B cell (primary cell): Measurements from ENCODE around the gene ZIC2. TPM values are rescaled to one million over a fixed set of nuclear protein-coding genes. Genes with fewer than 3 reads are reported as not detected.

ENCODE experiments used
- ATAC-seq: fragments of 200-7000 bp; cut with Tn5 transposase; one replicate; pipeline ENCODE4 v1.10.0; 2021; ENCODE audit warnings: low read depth, mild to moderate bottlenecking, moderate number of reproducible peaks, moderate library complexity
- CTCF ChIA-PET: fragments of 350-600 bp; sonication (Branson Sonifier 250); formaldehyde crosslinking; loops from one replicate; lab custom pipeline; 2021; ENCODE audit warnings: antibody characterized with exemption, inconsistent platforms; lab: Charles Lee
- POLR2A ChIA-PET: fragments of 350-600 bp; sonication (Branson Sonifier 250); formaldehyde crosslinking; loops from one replicate; lab custom pipeline; 2021; ENCODE audit warnings: antibody characterized with exemption; lab: Charles Lee
- DNase-seq: peaks from one replicate; pipeline ENCODE4 v3.0.0; 2013
- H2AFZ ChIP-seq: 2 replicates; pipeline ENCODE4 v1.6.1; 2012; ENCODE audit warnings: mild to moderate bottlenecking, low read depth, low read length; ENCODE audit not compliant: insufficient read depth, poor library complexity, severe bottlenecking
- H3K27ac ChIP-seq, 2 donors: 1 replicate in 1 of 2; 2 replicates in 1 of 2; pipeline ENCODE4 v1.5.1; 2012 to 2013; ENCODE audit warnings: low read length in 2 of 2, mild to moderate bottlenecking in 2 of 2, moderate library complexity in 1 of 2
- H3K27me3 ChIP-seq, 4 experiments: fragments of 200-600 bp in 1 of 4; sonication (generic) in 1 of 4; replicated peaks in 1 of 4; 1 replicate in 2 of 4; 2 replicates in 2 of 4; pipeline versions ENCODE4 v1.6.1 to v1.7.0; 2013 to 2016; ENCODE audit warnings: low read length in 3 of 4, mild to moderate bottlenecking in 2 of 4, mixed read lengths in 1 of 4, moderate library complexity in 1 of 4; ENCODE audit not compliant: insufficient read depth in 4 of 4, control insufficient read depth in 3 of 4; ENCODE audit errors: control extremely low read depth in 1 of 4
- H3K36me3 ChIP-seq, 2 experiments: replicated peaks in 1 of 2; 1 replicate in 1 of 2; 2 replicates in 1 of 2; pipeline versions ENCODE4 v1.6.1 to v1.7.1; 2013; ENCODE audit warnings: low read length in 1 of 2; ENCODE audit not compliant: insufficient read depth in 2 of 2, control insufficient read depth in 1 of 2; ENCODE audit errors: control extremely low read depth in 1 of 2, extremely low read depth in 1 of 2
- H3K4me1 ChIP-seq, 2 donors: fragments of 200-600 bp in 1 of 2; sonication (generic) in 1 of 2; 1 replicate in 1 of 2; 2 replicates in 1 of 2; pipeline versions ENCODE4 v1.5.1 to v1.6.1; 2013 to 2017; ENCODE audit warnings: low read length in 2 of 2; ENCODE audit not compliant: control insufficient read depth in 2 of 2, insufficient read depth in 2 of 2
- H3K4me2 ChIP-seq: replicated peaks from 2 replicates; pipeline ENCODE3; 2012; ENCODE audit warnings: mild to moderate bottlenecking, low read depth, low read length; ENCODE audit not compliant: poor library complexity, severe bottlenecking
- H3K4me3 ChIP-seq, 5 experiments: fragments of 200-600 bp in 1 of 5; sonication (generic) in 1 of 5; 1 replicate in 3 of 5; 2 replicates in 2 of 5; pipeline versions ENCODE4 v1.5.1 to v1.7.0; 2011 to 2016; ENCODE audit warnings: low read length in 4 of 5, mild to moderate bottlenecking in 4 of 5, low read depth in 2 of 5, control low read depth in 1 of 5, moderate library complexity in 1 of 5; ENCODE audit not compliant: insufficient read depth in 1 of 5; ENCODE audit errors: control extremely low read depth in 1 of 5, extremely low read depth in 1 of 5
- H3K79me2 ChIP-seq: fragments of 200-600 bp; sonication (generic); one replicate; pipeline ENCODE4 v1.6.0; 2016; ENCODE audit warnings: low read length; ENCODE audit not compliant: control insufficient read depth, insufficient read depth
- H3K9ac ChIP-seq: fragments of 200-600 bp; sonication (generic); 2 replicates; pipeline ENCODE4 v1.6.1; 2017; ENCODE audit warnings: mild to moderate bottlenecking, low read length, moderate library complexity
- H3K9me3 ChIP-seq, 3 donors: one replicate each; pipeline versions ENCODE4 v1.6.1 to v1.7.1; 2013; ENCODE audit warnings: low read length in 2 of 3; ENCODE audit not compliant: control insufficient read depth in 2 of 3, insufficient read depth in 1 of 3; ENCODE audit errors: control extremely low read depth in 1 of 3
- H4K20me1 ChIP-seq: 2 replicates; pipeline ENCODE4 v1.6.0; 2012; ENCODE audit warnings: mild to moderate bottlenecking, low read length; ENCODE audit not compliant: insufficient read depth, control insufficient read depth, poor library complexity, severe bottlenecking
- H3K27ac Mint-ChIP-seq: one replicate; pipeline ENCODE4 v1.8.0; 2021; ENCODE audit warnings: mixed read lengths
- H3K27me3 Mint-ChIP-seq: one replicate; pipeline ENCODE4 v1.8.0; 2021; ENCODE audit warnings: mixed read lengths
- H3K4me1 Mint-ChIP-seq: one replicate; pipeline ENCODE4 v1.8.0; 2021; ENCODE audit warnings: mixed read lengths
- H3K4me3 Mint-ChIP-seq: one replicate; pipeline ENCODE4 v1.8.0; 2021; ENCODE audit warnings: mixed read lengths
- H3K9me3 Mint-ChIP-seq: one replicate; pipeline ENCODE4 v1.8.0; 2022; ENCODE audit warnings: mixed read lengths; ENCODE audit not compliant: insufficient read depth
- EZH2 ChIP-seq: IDR thresholded peaks from 2 replicates; pipeline ENCODE4 v1.6.1; 2012; ENCODE audit warnings: borderline replicate concordance, low read depth, mild to moderate bottlenecking, moderate library complexity, low read length; ENCODE audit not compliant: insufficient read depth, poor library complexity, severe bottlenecking
- WGBS: methylation state at CpG from one replicate; pipeline ENCODE4 v1.1.5; 2013; ENCODE audit warnings: missing lambda C conversion rate; ENCODE audit not compliant: insufficient coverage; 5-methylcytosine and 5-hydroxymethylcytosine counted together
- intact Hi-C: fragments of 100-400 bp; cut with micrococcal nuclease; formaldehyde crosslinking; loops from one replicate; pipeline ENCODE4 v1.10.0; 2022
- polyA plus RNA-seq: library from polyadenylated mRNA; depleted of rRNA; stranded (reverse); fragments of >200 nt; gene quantifications from 2 replicates; pipeline ENCODE4 v1.2.3, GENCODE V29; 2012
- total RNA-seq, 2 donors: library from RNA; stranded (reverse); fragments of 120-200 nt in 1 of 2; gene quantifications; 1 replicate in 1 of 2; 2 replicates in 1 of 2; pipeline versions ENCODE4 v1.2.3 to v1.2.4, GENCODE V29; 2013 to 2022
- TF ChIP-seq, protein P1 (sequence below): fragments of 200-600 bp; IDR thresholded peaks from one replicate; pipeline ENCODE4 v1.8.0; 2022; ENCODE audit warnings: antibody characterized with exemption, mild to moderate bottlenecking

ZIC2 gene
- total and polyA plus RNA-seq, 2 donors (not counting 1 experiment from before 2014, with no cell fraction given) = not detected

DNA sequence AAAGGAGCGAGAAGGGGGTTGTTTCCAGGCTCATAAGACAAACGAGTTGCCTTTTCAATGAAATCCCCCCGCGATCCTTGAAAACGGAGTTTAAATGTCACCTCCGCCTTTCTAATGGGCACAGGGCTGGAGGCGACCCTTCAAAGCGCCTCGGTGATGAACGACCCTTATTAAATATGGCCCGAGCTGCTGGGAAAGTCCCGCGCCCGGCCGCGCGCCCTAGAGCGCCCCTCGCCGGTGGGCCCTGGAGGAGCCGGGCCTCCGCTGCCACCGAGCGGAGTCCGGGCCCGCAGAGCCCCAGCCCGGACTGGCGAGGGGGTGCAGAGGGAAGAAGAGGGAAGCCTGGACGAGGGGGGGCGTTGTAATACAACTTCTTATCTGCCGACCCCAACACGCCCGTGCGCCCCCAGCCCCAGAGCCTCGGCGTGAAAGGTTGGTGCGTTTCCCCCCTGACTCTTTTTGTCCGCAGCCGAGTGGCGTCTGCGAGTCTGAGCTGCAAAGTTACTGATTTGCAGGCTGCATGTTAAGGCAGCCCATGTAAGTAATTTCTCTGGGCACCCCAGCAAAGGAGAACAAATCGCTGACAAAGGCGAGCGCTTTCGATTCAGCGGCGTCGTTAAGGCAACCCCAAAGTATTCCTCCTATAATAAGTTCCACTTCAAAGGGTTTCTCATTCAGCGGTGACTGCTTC is 21.9 kb upstream of the ZIC2 start:
- no peaks in the 10 kb centered on the region for H3K79me2 ChIP-seq
- peak overlapping the region; percentile 57 for H3K4me3 Mint-ChIP-seq
- no peaks in the 10 kb centered on the region for H3K9me3 Mint-ChIP-seq
- peaks cover 28 to 52% of the 10 kb centered on the region in 2 donors for H3K4me1 ChIP-seq
- no peaks in the 10 kb centered on the region for H3K36me3 ChIP-seq
- no peak overlapping the region for H2AFZ ChIP-seq
- peaks cover 77% of the 10 kb centered on the region for H3K27me3 Mint-ChIP-seq
- H4K20me1 ChIP-seq = no peaks in the 10 kb centered on the region
- H3K9ac ChIP-seq = peak overlapping the region; percentile 12
- peaks cover 18% of the 10 kb centered on the region for H3K4me1 Mint-ChIP-seq
- no peak overlapping the region for H3K27ac ChIP-seq
- peak overlapping the region in 1 of 5 experiments; percentile 19 for H3K4me3 ChIP-seq
- CTCF ChIA-PET = interaction anchor here (1.0 kb wide), 1 partner anchor 36 kb away, joined by 3 read pairs; no protein-coding TSS in a partner anchor
- WGBS = 13% methylated on average over 46 of the region's 49 CpGs
- peak overlapping the region; percentile 65 for H3K4me2 ChIP-seq
- no peak overlapping the region for H3K27ac Mint-ChIP-seq
- TF ChIP-seq, protein P1, sequence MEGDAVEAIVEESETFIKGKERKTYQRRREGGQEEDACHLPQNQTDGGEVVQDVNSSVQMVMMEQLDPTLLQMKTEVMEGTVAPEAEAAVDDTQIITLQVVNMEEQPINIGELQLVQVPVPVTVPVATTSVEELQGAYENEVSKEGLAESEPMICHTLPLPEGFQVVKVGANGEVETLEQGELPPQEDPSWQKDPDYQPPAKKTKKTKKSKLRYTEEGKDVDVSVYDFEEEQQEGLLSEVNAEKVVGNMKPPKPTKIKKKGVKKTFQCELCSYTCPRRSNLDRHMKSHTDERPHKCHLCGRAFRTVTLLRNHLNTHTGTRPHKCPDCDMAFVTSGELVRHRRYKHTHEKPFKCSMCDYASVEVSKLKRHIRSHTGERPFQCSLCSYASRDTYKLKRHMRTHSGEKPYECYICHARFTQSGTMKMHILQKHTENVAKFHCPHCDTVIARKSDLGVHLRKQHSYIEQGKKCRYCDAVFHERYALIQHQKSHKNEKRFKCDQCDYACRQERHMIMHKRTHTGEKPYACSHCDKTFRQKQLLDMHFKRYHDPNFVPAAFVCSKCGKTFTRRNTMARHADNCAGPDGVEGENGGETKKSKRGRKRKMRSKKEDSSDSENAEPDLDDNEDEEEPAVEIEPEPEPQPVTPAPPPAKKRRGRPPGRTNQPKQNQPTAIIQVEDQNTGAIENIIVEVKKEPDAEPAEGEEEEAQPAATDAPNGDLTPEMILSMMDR = no peak
- TF ChIP-seq EZH2 = no peak
- peaks cover 2 to 76% (median 72%) of the 10 kb centered on the region in 4 experiments for H3K27me3 ChIP-seq
- POLR2A ChIA-PET = no interaction called here
- intact Hi-C loops = loop anchor here (5.0 kb wide), 1 partner anchor 38 kb away; no protein-coding TSS in a partner anchor
- peaks cover 2 to 57% (median 4%) of the 10 kb centered on the region in 3 donors for H3K9me3 ChIP-seq
- DNase-seq = peak; percentile 53
- no peak for ATAC-seq
